GM23248 (cell line): Measurements from ENCODE around the gene HUS1.

Source experiments
- EZH2 ChIP-seq: fragments of 200-600 bp; sonication (generic); IDR thresholded peaks from 2 replicates; pipeline ENCODE4 v1.6.1; 2018; ENCODE audit warnings: antibody characterized with exemption, mild to moderate bottlenecking; ENCODE audit not compliant: insufficient read depth, poor library complexity, severe bottlenecking
- EZH2phosphoT487 ChIP-seq: fragments of 200-600 bp; sonication (generic); IDR thresholded peaks from 2 replicates; pipeline ENCODE4 v1.6.1; 2018; ENCODE audit warnings: antibody characterized with exemption, moderate library complexity, mild to moderate bottlenecking, low read depth; ENCODE audit not compliant: insufficient read depth

- no peak for TF ChIP-seq EZH2
- TF ChIP-seq EZH2phosphoT487, result no peak
Measured at GRCh38 chr7:47979832-47980181, 392 bp upstream of the HUS1 start.
